GM21447 (cell line): ENCODE data around the gene SLC35G2.
"Not testable (repeated sequence)": the region's sequence is repeated elsewhere in the genome, so short reads cannot be mapped to it uniquely, and the experiment has no call there.

Source experiments
- ATAC-seq: cut with Tn5 transposase; IDR thresholded peaks from one replicate; pipeline ENCODE4 v1.9.1; 2021; ENCODE audit not compliant: unreplicated experiment

The SLC35G2 gene

DNA sequence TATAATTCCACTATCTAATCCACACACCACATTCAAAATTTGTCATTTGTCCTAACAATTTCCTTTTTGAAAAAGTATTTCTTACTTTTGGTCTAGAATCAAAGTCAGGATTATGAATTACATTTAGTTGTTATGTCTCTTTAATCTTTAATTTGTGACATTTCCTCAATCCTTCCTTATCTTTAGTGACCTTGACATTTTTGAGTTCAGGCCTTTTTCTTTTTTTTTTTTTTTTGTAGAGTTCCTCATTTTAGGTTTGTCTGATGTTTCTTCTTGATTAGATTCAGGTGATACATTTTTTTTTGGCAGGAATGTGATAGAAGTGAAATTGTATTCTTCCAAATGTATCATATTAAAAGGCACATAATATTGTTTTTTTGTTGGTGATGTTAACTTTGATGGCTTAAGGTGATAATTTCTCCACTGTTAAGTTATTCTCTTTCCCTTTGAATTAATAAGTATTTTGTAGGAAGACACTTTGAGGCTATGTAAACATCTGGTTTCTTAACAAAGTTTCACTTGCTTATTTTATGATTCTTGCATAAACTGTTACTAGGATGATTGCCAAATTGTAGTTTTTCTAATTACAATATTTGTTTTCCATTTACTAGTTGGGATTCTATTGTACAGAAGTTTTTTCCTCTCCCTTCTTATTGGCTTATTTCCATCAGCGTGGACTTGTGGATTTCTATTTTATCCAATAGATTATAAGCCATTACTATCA is 16.3 kb downstream of the SLC35G2 start:
- ATAC-seq = no peak

DNA sequence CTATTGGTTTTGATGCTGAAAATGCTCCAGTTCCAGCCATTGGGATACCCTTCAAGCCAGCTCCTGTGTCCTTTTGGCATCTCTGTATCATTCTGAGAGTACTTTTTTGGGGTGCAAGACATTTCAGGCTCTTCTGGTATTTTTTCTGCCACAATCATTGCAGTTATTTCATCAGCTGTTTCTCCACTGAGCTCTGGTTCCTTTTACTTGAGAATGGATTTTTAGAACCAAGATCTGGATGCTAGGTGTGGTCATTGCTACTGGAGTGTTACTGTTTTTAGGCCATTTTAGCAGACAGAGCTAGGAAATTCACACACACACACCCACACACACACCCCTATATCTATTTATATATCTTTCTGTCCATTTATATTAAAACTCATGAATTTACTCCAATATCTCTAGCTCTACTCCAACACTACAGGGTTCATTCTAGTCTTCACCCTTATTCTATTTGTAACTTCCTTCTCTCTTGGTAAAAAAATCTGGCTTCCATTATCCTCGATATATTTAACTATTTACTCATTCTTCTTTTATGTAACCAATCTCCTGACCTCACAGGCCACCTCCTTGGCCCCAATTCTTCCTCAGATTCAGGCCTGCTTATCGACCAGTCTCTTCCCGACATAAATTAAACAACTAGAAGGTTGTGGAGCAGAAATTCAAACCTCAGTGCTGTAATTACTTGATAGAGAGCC is 17.0 kb downstream of the SLC35G2 start:
- no peak for ATAC-seq

- ATAC-seq = no peak
These were observed 17.7 kb downstream of the SLC35G2 start for GRCh38 chr3:136836511-136837156.

- ATAC-seq = no peak
These were observed 20.0 kb downstream of the SLC35G2 start for GRCh38 chr3:136838641-136839555.

DNA sequence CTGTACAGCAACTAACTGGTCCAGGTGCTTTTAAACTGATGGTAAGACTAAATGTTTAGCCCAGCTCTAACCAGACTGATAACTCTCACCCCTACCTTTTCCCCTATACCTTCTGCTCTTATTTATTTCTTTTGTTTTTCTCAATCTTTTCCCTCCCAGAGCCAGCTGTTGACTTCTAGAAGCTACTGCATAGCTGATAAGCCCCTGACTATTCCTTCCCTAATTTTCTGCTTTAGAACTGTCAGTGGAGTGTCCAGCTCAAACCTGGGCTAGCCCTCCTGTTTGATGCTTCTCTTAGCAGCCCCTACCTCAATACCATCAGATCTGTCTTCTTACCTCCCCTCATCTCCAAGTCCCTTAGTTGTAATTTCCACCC is 20.6 kb downstream of the SLC35G2 start:
- ATAC-seq = no peak

- no peak for ATAC-seq
These were observed 21.3 kb downstream of the SLC35G2 start for GRCh38 chr3:136840252-136840651.

DNA sequence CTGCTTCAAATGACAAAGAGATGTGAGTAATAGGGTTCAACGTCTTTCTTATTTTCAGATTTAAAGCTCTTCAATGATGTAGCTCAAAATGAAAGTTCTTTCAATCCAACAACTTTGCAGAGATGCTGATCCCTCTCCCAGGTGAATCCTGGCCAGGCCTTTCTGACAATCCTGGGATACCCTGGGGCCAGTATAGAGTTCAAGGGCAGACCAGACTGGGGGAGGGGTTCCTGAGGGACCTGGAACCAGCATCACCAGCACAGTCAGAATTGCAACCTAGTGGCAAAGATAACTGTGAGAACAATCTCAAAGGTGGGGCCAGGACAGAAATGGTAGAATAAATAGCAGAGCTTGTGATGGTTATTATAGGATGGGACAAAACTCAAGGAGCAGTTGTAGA is 23.4 kb downstream of the SLC35G2 start:
- ATAC-seq = no peak

- ATAC-seq = no peak
These were observed 25.8 kb downstream of the SLC35G2 start for GRCh38 chr3:136844724-136845123.

- ATAC-seq = no peak
These were observed 33.3 kb downstream of the SLC35G2 start for GRCh38 chr3:136852180-136852579.

DNA sequence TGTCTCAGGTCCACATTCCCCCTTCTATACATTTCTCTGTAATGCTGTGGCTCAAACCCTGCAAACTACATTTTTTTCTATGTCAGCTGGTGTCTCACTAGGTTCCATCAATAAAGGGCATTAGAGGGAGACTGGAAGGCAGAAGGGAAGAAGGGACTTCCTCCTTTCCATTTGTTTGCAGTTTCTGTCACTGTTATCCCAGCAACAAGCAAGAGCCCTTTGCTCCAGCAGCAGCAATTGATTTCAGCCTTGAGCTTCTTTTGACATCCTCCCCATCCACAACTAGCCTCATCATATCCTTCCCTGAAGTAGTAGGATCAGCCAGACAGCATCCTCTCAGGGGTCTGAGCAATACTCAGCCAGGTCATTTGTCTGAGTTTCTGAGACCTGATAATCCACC is 37.7 kb downstream of the SLC35G2 start:
- ATAC-seq = no peak

- no peak for ATAC-seq
These were observed 39.5 kb downstream of the SLC35G2 start for GRCh38 chr3:136858381-136858780.

- ATAC-seq = no peak
These were observed 41.6 kb downstream of the SLC35G2 start for GRCh38 chr3:136860541-136860940.

DNA sequence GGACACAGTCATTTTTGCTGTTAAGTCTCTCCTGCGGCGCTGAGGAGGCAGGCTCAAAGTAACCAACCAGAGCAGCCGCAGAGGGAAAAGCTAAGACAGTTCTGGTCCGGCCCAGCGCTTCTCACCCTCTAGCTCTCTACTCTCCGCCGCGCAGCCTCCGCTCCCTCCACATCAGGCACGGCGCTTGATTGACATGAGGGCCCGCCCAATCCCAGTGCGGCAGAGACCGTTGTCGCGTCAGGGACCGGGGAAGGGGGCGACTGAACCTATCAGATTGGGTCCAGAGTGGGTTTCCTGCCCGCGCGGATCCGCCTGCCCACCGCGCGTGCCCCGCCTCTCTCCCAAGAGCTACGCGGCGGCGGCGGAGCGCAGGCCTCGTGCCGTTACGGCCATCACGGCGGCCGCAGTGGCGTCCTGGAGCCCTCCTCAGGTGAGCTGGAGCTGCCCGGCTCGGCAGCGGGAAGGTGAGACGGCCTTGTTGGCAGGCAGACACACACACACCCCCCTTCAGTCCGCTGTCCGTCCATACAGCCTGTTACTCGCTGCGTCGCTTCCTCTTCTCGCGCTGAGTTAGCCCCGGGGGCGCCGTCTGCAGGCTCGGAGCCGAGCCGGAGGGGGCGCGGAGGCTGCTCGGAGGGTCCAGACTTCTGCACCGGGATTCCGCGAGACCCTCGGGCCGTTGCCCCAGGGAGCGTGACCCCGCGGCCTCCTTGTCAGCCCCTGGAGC is 43.1 kb downstream of the SLC35G2 start, which contains the start of gene NCK1:
Gene NCK1 (plus strand): TSS at position 319 of the 727 bp plus-strand sequence. CDS start 65,794 bp downstream, outside the sequence.
- peak; percentile 96 for ATAC-seq

DNA sequence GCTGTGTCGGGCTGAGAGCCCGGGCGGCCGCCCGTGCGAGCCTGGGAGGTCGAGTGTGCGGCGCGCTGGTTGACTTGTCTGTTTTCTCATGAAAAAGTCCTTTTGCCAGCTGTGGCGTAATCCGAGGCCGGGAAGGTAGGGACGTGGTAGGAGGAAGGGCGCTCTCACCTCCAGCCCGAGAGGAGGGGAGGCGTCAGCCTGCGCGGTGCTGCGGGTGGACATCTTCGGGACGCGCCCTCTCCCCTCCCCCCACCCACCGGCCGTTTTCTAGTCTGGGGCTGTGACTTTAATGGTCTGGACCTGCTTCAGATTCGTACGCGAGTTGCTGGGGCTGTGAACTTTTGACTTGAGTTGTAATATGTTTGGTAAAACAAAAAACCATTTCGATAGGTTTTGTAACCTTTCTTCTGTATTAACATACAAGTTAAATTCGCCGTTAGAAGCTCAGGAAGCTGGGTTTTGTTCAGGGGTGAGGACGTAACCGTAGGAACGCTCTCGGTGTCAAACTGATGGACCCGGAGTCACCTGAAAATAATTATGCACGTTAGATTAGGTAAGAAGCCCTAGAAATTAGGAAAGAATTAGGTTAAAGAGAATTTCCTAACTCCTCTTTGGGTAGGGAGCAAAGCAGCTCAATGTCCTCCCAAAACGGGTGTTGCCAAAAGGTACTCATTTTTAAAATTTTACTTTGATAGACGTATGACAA is 43.8 kb downstream of the SLC35G2 start:
- ATAC-seq = peak; percentile 20

DNA sequence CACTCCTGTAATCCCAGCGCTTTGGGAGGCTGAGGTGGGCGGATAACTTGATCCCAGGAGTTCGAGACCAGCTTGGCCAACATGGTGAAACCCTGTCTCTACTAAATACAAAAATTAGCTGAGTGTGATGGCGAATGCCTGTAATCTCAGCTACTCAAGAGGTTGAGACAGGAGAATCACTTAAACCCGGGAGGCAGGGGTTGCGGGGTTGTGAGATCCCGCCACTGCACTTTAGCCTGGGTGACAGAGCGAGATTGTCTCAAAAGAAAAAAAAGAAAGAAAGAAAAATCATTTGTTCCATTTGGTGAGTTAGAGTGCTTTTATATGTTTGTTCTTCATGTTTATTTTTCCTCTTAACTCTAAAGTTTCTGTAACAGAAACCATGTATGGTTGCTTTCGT is 50.4 kb downstream of the SLC35G2 start:
- no peak for ATAC-seq

DNA sequence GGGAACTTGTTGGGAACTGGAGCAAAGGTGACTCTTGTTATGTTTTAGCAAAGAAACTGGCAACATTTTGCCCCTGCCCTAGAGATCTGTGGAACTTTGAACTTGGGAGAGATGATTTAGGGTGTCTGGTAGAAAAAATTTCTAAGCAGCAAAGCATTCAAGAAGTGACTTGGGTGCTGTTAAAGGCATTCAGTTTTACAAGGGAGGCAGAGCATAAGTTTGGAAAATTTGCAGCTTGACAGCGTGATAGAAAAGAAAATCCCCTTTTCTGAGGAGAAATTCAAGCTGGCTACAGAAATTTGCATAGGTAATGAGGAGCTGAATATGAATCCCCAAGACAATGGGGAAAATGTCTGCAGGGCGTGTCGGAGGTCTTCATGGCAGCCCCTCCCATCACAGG is 53.3 kb downstream of the SLC35G2 start:
- ATAC-seq = not testable (repeated sequence)

DNA sequence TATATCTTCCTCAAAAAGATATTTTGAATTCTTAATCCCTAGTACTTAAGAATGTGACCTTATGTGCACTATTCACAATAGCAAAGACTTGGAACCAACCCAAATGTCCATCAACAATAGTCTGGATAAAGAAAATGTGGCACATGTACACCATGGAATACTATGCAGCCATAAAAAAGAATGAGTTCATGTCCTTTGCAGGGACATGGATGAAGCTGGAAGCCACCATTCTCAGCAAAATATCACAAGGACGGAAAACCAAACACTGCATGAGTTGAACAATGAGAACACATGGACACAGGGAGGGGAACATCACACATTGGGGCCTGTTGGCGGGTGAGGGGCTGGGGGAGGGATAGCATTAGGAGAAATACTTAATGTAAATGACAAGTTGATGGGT is 60.6 kb downstream of the SLC35G2 start:
- not testable (repeated sequence) for ATAC-seq

DNA sequence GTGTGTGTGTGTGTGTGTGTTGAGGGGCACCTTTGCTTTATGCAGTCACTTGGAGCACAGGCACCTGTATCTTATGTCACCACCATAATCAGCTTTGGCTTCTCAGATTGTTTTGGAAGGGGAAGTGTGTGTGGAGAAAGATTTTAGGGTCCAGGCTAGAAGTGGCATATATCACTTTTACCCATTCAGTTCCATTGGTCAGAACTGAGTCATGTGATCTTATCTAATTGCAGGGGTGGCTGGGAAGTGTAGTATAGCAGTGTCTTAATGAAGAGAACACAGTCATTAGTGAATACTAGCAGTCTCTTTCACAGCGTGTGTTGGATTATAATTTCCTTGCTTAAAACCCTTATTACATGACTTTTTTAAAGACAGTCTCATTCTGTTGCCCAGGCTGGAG is 63.6 kb downstream of the SLC35G2 start:
- no peak for ATAC-seq

DNA sequence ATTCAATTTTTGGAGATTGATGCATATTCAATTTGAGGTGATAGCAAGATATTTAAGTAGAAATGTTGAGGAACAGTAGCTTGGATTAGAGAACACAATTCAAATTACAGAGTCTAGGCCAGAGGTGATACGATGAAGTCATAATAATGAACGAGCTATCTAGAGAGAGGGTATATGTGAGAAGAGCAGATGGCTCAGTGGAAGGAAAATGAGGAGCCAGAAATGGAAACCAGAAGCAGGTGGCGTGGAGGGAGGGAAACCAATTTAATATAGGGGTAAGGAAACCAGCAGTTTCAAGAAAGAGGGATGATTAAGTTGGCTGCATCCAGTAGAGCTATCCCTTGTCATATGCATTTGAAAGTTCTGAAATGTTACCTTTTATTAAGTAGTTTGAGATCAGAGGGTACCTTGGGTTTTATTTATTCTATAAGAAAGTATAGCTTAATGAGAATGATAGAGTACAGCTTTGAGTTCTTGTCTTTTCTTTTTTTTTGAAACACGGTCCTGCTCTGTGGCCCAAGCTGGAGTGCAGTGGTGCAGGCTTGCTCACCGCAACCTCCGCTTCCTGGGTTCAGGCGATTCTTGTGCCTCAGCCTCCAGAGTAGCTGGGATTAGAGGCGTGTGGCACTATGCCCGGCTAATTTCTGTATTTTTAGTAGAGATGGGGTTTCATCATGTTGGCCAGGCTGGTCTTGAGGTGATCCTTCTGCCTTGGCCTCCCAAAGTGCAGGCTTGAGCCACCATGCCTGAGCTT is 65.2 kb downstream of the SLC35G2 start:
- ATAC-seq = peak; percentile 53
